CD4-positive, alpha-beta T cell treated with Interleukin-6 for 4 hours (primary cell): ENCODE data around the gene CAMTA1.
"Not testable (repeated sequence)": the region's sequence is repeated elsewhere in the genome, so short reads cannot be mapped to it uniquely, and the experiment has no call there.

Experiments
- DNase-seq: peaks from one replicate; pipeline ENCODE4 v3.0.0-alpha.2; 2020; ENCODE audit warnings: mixed read lengths

CAMTA1 gene

DNA sequence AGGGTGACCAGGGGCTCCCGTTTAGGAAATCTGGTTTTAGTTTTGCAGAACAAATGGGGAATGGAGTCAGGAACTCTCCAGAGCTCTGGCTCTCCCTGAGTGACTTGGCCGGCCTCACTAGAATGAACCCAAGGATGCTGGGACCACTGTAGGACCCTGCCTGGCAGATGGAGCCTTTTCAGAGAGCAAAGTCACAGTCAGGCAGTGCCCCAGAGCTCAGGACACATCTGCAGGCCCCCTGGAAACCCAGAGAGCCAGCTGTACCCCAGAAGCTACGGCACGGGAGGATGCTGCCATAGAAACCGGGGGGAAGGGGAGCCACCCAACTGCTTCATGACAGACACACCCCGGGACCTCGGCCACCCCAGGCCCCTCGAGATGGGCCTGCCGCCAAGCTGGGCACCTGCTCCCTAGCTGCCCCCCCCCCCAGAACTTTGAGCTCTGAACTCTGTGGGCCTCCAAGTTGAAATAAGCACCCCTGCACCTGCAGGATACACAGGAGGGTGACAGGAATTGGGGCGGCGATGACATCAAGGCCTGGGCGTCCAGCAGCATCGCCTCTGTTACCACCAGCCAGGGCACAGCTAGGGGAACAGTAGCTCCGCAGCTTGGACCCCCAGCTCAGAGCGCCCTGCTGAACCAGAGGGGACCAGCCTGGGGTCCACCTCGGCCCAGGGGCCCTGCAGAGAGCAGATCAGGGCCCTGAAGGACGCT lies 894.1 kb downstream of the CAMTA1 start:
- no peak for DNase-seq

DNA sequence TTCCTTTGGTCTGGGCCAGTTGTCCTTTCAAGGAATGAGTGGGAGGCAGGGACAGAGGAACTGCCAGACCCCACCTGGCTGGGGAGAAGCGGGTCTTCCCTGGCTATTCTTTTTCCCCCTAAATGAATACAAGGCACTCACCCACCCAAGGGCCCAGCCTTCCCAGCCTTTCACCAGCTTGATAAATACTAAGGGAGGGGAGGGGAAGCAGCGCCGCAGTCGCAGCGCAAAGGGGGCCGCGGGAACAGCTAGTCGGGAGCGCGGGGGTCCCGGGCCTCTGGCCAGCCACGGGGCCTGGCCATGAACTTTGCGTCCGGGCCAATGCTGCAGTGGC lies 894.6 kb downstream of the CAMTA1 start:
- DNase-seq, result no peak

DNA sequence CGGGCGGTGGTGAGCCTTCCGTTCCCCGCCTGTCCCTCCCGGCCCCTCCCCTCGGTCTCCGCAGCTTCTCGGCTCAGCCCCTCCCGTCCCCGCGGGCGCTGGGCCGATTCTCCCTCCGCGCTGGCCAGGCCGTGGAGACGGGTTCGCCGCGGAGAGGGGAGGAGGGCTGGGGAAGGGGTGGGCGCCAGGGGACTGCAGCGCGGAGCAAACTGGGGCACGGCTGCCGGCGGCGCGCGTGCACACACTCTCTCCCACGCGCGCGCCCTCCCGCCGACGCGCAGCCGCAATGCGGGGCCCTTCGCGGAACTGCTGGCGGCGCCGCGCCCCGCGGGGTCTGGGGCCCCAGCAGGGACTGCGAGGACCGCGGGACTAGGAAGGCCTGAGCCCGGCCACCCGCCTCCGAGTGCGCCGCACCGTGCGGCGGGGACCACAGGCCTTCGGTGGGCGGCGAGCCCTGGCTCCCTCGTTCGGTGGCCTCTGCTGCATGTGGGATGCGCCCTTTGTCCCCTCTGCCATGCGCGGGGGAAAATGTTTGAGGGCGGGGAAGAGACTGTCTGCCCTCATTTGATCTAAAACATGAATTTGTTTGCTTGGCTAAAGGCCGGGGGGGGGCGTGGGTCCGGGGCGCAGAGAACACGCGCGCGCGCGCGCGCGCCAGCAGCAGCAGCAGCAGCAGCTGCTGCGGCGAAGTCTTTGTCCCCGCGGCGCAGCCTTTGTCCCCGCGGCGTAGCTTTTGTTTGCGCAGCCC lies 895.1 kb downstream of the CAMTA1 start:
- DNase-seq, result peak; percentile 50

DNA sequence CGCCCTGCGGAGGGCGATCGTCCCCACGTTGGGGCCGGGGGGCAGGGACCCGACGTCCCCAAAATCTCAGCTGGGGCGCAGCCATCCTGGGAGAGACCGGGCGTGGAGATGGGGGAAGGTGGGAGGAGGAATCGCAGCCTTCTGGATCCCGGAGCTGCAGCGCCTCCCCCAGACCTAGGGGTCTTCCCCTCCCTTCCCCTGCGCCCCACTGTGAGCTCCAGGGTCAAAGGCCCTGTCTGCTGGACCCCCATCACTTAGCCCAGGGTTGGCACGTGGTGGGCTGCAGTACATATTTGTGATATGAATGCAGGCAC lies 895.7 kb downstream of the CAMTA1 start:
- no peak for DNase-seq

DNA sequence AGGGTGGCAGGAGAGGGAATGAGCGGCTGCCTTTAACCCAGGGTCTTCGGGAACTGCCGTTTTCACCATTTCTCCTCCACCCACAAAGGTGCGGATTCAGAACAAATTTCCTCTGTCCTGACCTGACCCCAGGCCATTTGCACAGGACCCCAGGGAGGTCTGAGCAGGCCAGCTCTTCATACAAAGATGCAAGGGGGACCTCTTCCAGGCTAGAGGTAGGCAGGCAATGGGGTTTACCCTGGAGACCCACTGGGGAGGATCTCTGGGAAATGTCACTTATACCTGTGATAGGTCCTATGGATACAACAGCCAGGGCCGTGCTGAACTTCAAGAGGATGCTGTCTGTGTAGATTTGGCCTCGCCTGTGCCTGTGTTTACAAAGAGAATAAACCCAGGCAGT lies 896.1 kb downstream of the CAMTA1 start:
- DNase-seq, result no peak

DNA sequence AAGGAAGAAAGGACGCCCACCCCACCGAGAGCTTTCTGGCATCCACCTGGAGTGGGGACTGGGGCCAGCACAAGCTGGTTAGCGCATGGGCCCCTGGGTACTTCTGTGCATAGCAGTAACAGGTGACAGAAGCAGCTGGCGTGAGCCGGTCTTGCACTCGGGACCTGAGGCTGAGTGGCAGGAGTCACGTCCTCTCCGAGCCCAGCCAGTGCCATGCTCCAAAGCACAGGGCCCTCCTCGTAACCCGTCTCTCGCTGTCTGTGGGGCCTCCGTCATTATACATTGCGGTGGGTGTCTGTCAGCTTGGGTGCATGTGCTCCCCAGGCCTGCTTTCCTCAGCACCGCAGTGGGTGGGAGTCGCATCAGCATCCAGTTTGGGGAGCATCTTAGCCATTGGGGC lies 898.3 kb downstream of the CAMTA1 start:
- DNase-seq, result no peak

DNA sequence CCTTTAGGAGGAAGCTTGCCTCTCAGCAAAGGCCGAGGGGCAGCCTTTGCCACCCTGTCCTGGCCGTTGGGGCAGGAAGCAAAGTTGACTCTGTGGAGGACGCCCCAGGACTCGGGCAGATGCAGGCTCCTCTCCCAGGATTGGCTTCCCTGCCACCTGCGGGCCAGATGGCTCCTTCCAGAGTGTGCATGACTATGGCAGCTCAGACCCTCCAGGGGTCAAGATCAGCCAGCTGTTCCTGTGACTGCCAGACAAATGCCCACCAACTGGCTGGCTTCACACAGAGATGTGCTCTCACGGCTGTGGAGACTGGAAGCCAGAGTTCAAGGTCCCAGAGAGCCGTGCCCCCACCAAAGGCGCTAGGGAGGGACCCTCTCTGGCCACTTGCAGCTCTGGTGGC lies 898.9 kb downstream of the CAMTA1 start:
- no peak for DNase-seq

DNA sequence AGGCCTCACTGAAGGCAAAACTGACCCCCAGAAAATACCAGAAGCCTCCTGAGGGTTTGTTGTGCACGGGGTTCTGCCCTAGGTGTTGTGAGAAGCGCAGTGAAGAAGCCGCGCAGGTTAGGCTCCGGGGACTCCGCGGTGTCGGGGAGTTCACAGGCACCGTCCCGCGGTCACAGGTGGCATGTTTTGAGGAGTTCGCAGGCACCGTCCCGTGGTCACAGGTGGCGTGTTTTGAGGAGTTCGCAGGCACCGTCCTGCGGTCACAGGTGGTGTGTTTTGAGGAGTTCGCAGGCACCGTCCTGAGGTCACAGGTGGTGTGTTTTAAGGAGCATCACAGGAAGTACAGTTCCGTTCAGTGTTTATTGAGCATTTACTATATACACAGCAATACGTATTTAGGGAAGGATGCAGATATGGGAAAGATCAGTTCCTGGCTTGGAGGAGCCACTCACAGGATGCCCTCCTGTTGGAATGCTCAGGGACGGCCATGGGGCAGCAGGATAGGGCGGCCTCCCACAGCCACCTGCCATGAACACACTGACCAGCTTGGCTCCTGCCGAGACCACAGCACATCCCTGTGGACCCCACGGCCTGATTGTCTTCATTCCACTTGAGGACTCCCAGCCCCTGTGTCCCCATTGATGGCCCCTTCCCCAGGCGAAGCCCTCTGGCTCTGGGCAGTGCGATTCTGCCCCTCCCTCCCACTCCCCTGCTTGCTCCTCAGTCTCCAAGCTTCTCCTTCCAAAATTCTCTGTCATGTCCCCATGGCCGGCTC lies 899.8 kb downstream of the CAMTA1 start:
- no peak for DNase-seq

DNA sequence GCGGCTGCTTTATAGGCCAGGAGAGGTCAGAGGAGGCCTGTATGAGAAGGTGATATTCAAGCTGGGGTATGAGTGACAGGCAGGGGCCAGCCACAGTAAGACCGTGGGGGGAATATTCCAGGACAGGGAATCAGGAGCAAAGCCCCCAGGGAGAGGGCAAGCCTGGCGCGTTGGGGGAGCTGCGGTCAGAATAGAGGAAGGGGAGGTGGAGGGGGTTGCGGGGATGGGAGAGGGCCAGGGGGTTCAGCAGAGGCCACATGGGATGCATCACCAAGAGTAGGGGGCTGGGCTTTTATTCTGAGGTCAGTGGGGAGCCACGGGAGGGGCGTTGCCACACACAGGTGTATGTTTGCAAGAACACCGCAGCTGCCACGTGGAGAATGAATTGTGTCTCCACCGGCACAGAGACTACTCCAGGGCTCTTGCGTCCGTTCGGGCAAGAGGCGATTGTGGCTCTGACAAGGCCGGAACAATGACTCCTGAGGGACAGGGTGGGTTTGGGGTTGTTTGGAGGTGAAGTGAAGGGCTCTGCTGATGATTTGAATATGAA lies 901.1 kb downstream of the CAMTA1 start:
- no peak for DNase-seq

DNA sequence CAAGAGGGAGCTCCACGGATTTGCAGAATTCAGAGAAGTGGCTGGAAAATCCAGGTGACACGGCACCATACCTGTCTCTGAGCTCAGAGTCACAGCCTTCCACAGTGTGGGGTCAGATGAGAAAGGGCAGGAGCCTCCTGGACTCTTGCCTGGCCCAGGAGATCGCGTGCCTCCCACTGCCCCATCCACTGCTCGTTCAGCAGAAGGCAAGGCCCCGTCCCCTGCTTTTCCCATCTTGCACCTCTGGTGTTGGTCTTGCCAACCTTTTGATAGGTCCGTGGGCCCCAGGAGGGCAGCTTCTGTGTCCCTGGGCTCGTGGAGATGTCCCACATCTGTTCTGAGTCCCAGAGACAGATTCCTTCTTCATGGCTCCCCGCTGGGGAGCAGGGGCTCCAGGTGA lies 902.2 kb downstream of the CAMTA1 start:
- no peak for DNase-seq

DNA sequence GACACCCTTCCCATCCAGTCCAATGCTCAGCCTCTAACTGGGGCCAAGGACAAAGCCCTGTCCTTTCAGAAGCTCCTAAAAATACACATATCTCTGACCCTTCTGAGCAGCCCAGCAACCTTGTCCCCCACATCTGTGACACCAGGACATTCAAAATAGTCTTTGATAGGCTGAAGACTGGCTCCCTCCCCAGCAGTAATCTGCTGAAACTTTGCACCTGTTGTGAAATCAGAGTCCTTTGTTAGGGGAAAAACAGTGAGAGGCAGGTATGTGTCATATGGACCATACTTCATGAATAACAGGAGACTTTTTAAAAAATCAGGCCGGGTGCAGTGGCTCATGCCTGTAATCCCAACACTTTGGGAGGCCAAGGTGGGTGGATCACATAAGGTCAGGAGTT lies 903.4 kb downstream of the CAMTA1 start:
- DNase-seq, result no peak

DNA sequence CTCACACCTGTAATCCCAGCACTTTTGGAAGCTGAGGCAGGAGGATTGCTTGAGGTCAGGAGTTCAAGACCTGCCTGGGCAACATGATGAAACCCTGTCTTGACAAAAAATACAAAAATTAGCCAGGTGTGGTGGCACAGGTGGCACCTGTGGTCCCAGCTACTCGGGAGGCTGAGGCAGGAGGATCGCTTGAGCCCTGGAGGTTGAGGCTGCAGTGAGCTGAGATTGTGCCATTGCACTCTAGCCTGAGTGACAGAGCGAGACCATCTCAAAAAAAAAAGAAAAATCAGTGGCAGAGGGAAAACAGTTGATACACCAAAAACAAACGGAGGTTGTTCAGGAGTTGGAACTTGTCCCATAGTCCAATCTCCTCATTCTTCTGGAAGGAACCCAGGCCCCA lies 904.1 kb downstream of the CAMTA1 start:
- not testable (repeated sequence) for DNase-seq

DNA sequence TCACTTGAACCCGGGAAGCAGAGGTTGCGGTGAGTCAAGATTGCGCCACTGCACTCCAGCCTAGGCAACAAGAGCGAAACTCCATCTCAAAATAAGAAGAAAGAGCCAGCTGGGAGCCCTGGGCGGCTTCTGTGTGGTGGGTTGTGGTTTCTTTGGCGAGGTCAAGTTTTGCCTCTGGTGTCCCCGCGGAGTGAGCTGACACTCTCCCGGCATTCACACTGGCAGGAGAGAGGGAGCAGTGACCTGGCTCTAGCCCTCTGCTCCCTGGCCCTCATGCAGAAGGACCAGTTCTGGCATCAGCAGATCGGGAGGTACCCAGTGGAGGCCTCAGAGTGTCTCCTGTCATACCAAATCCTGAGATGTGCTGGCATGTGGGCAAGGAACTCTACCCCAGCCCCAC lies 904.8 kb downstream of the CAMTA1 start:
- DNase-seq, result no peak

DNA sequence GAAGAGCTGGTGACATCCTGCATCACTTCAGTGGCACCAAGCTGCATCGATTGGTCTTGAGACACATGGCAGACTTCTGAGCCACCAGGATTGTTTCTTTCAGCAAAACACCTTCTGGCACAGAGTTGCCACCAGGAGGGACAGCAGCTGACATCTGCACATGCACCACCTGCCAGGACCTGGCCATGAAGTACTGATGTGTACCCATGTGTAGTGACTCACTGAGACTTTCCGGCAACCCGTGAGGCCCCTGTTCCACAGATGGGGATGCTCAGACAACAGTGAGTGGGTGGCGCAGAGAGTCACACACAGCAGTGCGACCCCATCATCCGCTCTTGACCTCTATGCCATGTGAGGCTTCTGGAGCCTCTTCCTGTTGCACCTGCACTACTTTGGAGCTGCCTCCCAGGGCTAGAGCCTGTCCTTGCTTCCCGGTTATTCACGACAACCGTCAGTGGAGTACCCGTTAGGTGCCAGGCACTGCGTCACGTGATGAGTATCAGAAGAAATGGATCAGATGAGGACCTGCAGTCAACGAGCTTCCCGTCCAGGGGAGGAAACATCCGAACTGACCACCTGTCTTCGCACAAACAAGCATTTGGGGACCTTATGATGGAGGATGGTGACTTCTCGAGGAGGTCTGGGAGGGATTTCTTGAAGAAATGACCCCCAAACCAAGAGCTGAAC lies 905.4 kb downstream of the CAMTA1 start:
- no peak for DNase-seq

DNA sequence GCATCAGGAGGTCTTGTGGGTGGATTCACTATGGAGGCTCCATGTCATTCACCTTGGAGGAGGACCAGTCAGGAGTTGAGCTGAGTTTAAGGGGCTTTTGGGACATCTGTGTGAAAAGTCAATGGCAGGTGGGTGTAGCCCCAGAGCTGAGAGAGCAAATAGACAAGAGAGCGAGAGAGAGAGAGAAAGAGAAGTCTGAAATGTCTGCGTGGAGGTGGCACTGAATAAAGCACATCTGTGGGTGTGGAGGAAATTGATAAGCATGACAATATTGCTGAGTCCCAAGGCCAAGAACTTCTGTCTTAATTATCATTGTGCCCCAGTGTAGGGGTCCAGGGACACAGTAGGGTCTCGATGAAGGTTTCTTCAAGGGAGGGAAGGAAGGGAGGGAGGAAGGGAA lies 906.3 kb downstream of the CAMTA1 start:
- DNase-seq, result no peak

DNA sequence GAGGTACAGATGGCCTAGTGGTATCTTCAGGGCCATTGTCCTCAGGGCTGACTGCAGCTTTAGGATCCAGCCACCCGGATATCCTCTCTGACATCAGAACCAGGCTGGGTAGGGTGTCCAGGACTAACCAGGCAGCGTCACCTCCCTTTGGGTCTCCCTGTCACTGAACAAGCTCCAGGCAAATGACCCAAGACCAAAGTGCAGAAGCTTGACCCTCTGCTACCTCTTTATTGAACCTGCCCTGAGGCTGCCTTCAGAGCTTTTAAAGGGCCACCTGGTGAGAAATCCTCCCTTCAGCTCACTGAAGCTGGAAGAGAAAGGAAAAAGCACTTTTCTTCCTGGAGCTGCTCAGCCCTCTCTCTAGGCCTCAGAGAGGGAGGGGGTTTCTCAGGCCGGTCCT lies 906.8 kb downstream of the CAMTA1 start:
- no peak for DNase-seq

DNA sequence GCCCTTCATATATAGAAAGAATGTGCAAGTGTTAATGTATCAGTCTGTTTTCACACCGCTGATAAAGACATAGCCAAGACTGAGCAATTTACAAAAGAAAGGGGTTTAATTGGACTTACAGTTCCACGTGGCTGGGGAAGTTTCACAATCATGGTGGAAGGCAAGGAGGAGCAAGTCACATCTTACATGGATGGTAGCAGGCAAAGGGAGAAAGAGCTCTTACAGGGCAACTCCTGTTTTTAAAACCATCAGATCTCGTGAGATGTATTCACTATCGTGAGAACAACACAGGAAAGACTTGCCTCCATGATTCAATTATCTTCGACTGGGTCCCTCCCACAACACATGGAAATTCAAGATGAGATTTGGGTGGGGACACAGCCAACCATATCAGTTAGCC lies 907.8 kb downstream of the CAMTA1 start:
- not testable (repeated sequence) for DNase-seq

DNA sequence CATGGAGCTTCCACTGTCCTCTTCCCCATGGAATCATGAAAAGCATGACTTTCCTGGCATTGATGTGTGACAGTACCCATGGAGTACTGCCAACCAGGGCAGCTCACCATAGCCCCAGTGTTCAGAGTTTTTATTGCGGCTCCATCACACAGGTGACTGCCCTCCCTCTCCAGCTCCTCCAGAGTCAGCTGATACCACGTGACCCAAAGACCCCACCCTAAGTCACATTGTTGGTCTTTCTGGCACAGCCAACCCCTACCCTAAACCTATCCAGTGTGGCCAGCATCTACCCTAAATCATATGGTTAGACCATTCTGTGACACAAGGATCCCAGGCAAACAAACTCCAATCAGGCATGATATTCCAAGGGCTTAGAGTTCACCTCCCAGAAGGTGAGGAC lies 908.4 kb downstream of the CAMTA1 start:
- DNase-seq, result no peak

DNA sequence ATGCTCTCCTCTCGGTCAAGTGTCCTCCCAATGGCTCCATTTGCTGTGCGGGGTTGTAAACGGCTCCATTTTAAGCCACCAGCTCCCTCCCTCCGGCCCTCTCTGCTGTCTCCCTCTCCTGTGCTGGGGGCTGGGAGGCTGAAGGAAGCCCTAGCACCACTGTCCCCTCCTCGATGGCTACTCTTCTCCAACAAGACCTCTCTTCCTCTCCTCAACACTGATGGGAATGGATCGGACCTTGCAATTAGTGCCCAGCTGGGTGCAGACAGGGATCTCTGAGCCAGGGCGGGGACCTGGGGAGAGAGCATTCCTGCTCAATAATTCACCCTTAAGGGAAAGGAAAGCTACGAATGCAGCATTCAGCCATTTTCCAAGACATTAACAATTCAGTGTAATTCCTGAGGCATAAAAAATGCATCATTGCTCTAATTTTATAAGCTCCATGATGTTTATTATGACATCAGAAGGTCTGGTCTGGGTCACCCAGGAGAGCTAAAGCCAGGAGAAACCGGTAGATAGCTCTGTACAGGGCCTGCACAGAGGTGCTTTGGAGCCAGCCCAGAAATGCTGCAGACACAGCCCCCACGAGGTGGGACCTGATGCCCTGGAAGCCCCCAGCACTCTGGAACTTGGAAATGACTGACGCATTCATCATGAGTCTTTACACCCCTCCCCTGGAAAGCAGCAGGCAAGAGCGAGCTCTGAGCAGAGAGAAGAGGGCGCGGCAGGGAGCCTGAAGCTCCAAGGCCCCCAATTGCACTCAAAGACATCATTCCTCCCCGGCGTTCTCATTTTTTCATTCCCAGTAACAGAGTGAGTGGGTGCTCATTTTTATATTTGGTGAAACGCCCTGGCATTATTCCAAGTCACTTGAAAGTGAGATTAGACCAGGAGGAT lies 909.6 kb downstream of the CAMTA1 start:
- no peak for DNase-seq

DNA sequence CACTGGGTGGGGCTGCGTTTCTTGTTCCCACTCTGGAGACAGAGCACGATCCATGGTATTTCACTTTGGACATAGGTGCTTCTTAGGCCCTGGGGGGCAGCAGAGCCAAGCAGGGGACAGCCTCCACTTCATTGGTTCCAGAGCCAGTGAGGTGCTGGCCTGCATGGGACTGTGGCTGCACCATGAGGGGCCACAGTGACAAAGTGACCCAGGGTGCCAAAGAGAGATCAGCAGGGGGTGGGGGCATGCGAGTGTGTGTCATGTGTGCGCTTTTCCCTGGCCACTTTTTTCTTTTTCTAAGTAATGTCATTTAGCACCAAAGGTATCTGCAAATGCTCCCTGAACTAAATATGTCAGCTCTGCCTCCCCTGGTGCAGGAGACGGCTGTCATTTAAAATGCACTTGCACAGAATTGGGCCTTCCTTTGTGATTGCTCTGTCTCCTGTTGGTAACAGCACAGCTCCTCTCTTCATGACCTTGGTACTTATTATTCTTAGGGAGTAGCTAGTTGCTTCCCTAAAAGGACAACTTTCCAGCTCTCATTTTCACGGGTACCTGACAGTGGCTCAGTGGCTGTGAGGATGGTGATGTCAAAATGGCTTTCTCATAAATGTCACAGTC lies 910.4 kb downstream of the CAMTA1 start:
- DNase-seq, result no peak

DNA sequence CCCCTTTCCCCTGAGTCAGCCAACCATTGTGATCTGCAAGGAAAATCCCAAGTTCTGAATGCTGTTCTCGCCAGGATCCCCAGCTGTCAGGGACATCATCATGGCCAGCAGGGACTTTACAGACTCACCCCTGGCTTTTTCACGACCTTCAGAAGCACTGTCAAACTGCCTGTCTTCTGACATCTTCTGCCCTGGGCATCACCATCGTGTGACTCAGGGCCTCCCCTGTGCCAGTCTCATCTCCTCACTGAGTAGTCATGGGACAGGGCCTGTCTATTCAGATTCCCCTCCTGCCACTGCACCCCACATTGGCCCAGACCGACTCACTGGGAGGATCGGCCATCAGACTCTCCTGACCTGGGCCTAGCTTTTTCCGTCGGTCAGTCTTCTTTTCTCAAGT lies 913.4 kb downstream of the CAMTA1 start:
- no peak for DNase-seq

DNA sequence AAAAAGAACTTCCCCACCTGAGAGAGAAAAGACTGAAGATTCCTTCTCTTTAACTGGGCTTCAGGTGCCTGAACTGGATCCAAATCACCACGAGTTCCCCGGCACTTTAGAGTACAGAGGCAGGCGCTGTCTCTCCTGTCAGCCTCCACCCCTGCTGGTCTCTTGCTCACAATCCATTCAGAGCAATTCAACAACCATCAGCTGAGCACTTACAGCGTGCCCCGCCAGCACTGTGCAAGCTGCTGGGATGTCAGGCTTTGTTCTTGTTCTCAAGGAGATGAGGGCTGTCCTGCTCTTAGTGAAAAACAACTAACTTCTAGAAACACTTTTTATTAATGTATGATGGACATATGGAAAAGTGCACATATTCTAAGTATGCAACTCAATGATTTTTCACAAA lies 917.1 kb downstream of the CAMTA1 start:
- DNase-seq, result no peak
